ENCODE measurements around the gene KAT2A. TPM values are rescaled to one million over a fixed set of nuclear protein-coding genes. Genes with fewer than 3 reads are reported as not detected.

The KAT2A gene
- total and polyA plus RNA-seq, 12 donors: 16.0 to 671 (median 57.3) TPM

GRCh38 chr17:42103221-42103954 lies 17.8 kb downstream of the KAT2A start:
- peaks cover 0 to 4% of the 10 kb centered on the region in 2 donors for H3K4me1 ChIP-seq (replicated peaks in 1 of 2)
- no peak overlapping the region for H3K27ac ChIP-seq
- H3K4me3 ChIP-seq: no peak overlapping the region
- no peak for TF ChIP-seq POLR2A (IDR thresholded peaks at IDR 0.05)
- TF ChIP-seq CTCF (IDR thresholded peaks at IDR 0.05): no peak
- no peaks in the 10 kb centered on the region for H3K27me3 ChIP-seq
- intact Hi-C loops (cut with DNase I): loop anchor here in 1 of 2 donors (5.0 kb wide), 1 partner anchor 36 kb away; no protein-coding TSS in a partner anchor
- DNase-seq: no peak
- peaks cover 0 to 7% of the 10 kb centered on the region in 2 donors for H3K36me3 ChIP-seq (replicated peaks in 1 of 2)
- H3K9me3 ChIP-seq (replicated peaks in 1 of 3): no peaks in the 10 kb centered on the region
- WGBS, 4 donors: 72 to 87% (median 84%) methylated on average over 4 to 11 of the region's 11 CpGs

GRCh38 chr17:42101513-42102292 lies 19.5 kb downstream of the KAT2A start:
- DNase-seq: peak; percentile 80 to 91 (median 85)
- Histone ChIP-seq H3K27me3 (peaks cover 7% of the 10 kb centered on the region), H3K36me3 (replicated peaks in 1 of 2) (peaks cover 0 to 7% of the 10 kb centered on the region in 2 donors), H3K4me1 (replicated peaks in 1 of 2) (peaks cover 0 to 4% of the 10 kb centered on the region in 2 donors), H3K4me3 (no peak overlapping the region), H3K9me3 (replicated peaks in 1 of 3) (no peaks in the 10 kb centered on the region), H3K27ac (no peak overlapping the region)
- intact Hi-C loops (cut with DNase I): loop anchor here in 1 of 2 donors (5.0 kb wide), 1 partner anchor 34 kb away; no protein-coding TSS in a partner anchor
- TF ChIP-seq POLR2A (IDR thresholded peaks at IDR 0.05) (no peak), CTCF (IDR thresholded peaks at IDR 0.05) (peak; percentile 72 to 87 (median 82))
- 36 to 51% (median 42%) methylated on average over 4 to 14 of the region's 14 CpGs for WGBS, 4 donors

- peaks cover 0 to 4% of the 10 kb centered on the region in 2 donors for H3K4me1 ChIP-seq (replicated peaks in 1 of 2)
- WGBS, 4 donors: 48 to 53% (median 50%) methylated on average over 7 to 14 of the region's 14 CpGs
Measured at GRCh38 chr17:42098730-42099399, 22.3 kb downstream of the KAT2A start.

More at GRCh38 chr17:42098730-42099399, 22.3 kb downstream of the KAT2A start:
- Histone ChIP-seq H3K9me3 (replicated peaks in 1 of 3) (no peaks in the 10 kb centered on the region), H3K4me3 (no peak overlapping the region), H3K36me3 (replicated peaks in 1 of 2) (no peaks in the 10 kb centered on the region), H3K27ac (no peak overlapping the region), H3K27me3 (peaks cover 7% of the 10 kb centered on the region)
- TF ChIP-seq CTCF (IDR thresholded peaks at IDR 0.05) (no peak), POLR2A (IDR thresholded peaks at IDR 0.05) (no peak)
- intact Hi-C loops (cut with DNase I): no loop called here
- no peak for DNase-seq

Data from adrenal gland (tissue), 12 donors.